Mesodermal cell (in vitro differentiated cells): ENCODE data around the gene YIPF3.

Source experiments
- H3K27ac ChIP-seq: 2 replicates; pipeline ENCODE4 v1.7.0; 2013; ENCODE audit warnings: mild to moderate bottlenecking, low read depth, low read length, moderate library complexity; ENCODE audit not compliant: severe bottlenecking
- H3K36me3 ChIP-seq: 2 replicates; pipeline ENCODE4 v1.7.1; 2013; ENCODE audit warnings: mild to moderate bottlenecking, low read length, moderate library complexity; ENCODE audit not compliant: control insufficient read depth, insufficient read depth
- H3K4me1 ChIP-seq: one replicate; pipeline ENCODE4 v1.7.1; 2013; ENCODE audit warnings: mild to moderate bottlenecking, low read length; ENCODE audit not compliant: insufficient read depth, control insufficient read depth, poor library complexity, severe bottlenecking
- H3K4me3 ChIP-seq: 2 replicates; pipeline ENCODE4 v1.7.0; 2013; ENCODE audit warnings: low read length, control low read depth, mild to moderate bottlenecking; ENCODE audit not compliant: insufficient read depth, poor library complexity, severe bottlenecking; ENCODE audit errors: extremely low read depth
- H3K9me3 ChIP-seq: 2 replicates; pipeline ENCODE4 v1.7.1; 2013; ENCODE audit warnings: mild to moderate bottlenecking, low read length, moderate library complexity; ENCODE audit not compliant: control insufficient read depth
- WGBS, 2 experiments: methylation state at CpG; one replicate each; pipeline ENCODE4 v1.1.5; 2013; ENCODE audit warnings: missing lambda C conversion rate in 2 of 2; ENCODE audit not compliant: insufficient coverage in 2 of 2; 5-methylcytosine and 5-hydroxymethylcytosine counted together

YIPF3 gene

DNA sequence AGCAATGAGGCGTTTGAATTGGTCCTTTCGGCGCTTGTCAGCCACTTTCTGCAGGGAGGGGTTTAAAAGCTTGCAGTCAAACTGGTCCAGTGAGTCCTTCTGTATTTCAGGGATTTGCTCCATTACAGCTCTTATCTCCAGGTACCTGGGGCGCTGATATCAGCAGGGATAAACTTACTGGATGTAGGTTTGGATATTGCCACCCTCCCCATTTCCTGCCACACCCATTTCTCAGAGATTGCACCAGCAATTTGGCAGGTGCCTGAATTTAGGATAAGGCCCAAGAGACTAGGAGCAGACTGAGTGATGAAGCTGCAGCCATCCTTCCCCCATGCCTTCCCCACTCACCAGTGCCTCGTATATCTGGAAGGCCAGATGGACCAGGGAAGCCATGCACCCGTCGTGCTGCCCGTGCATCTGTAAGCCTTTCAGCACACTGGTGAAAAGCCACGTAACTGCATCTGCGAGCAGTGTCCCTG, 7.8 kb upstream of the YIPF3 start:
- Histone ChIP-seq H3K9me3 (no peaks in the 10 kb centered on the region), H3K36me3 (peaks cover 98% of the 10 kb centered on the region)

DNA sequence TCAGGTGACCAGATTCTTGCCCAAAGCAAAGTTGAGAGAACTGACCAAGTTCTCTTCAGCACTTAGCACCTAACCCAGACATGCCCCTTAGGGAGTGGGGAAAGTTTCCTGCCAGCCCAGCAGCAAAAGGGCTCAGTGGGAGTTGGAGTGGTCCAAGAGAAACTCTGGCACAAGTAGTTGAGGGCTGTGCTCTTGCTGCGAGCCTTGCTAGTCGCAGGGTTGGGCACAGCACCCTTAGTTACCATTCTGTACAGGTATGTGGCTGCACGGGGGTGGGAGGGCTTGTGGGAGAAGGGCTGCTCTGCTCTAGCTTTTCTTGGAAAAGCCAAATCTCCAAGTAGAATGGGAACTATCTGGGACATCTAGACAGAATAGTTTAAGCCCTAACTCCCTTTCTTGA, 6.6 kb upstream of the YIPF3 start:
- 90 to 100% methylated on average over 1 to 2 of the region's 3 CpGs for WGBS, 2 experiments
- H3K27ac ChIP-seq: no peak overlapping the region
- H3K4me3 ChIP-seq: no peak overlapping the region
- H3K4me1 ChIP-seq: peaks cover 3% of the 10 kb centered on the region
- no peaks in the 10 kb centered on the region for H3K9me3 ChIP-seq
- peaks cover 95% of the 10 kb centered on the region for H3K36me3 ChIP-seq

More for the DNA sequence above, 7.8 kb upstream of the YIPF3 start:
- H3K4me1 ChIP-seq: no peaks in the 10 kb centered on the region
- H3K27ac ChIP-seq: no peak overlapping the region
- WGBS, 2 experiments: 98 to 99% methylated on average over 9 of the region's 10 CpGs
- no peak overlapping the region for H3K4me3 ChIP-seq

DNA sequence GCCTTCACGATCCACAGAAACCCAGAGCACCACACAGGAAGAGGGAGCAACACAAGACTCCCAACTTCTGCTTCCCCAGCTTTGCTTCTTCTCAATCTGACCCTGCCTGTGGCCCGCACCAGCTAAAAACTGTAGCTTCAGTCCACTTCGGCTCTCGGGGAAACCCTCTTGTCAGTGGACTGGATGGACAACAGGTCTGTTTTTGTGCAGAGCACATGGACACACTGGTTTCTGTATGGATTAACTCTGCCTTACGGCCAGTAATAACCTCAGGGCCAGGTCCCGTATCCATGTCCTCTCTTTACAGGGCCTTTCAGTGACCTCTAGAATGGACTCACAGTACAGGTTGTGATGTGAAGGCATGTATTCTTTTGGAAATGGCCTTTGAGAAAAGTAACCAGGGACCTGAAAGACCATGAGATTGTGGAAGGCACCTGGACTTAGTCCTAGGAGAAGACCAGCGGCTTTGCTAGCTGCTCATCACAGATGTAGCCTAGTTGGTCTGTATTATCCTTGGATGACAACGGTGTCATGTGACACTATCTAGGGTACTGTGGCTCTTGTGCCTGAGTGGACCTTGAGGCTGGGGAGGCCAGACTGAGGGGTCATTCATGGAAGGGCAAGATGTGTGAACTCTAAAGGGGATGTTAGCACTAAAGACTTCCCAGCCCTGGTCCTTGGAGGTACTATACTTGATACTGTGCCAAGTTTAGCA, 6.0 kb upstream of the YIPF3 start:
- no peak overlapping the region for H3K27ac ChIP-seq
- 94 to 98% methylated on average over 7 to 8 of the region's 8 CpGs for WGBS, 2 experiments
- H3K36me3 ChIP-seq: peaks cover 89% of the 10 kb centered on the region
- H3K9me3 ChIP-seq: no peaks in the 10 kb centered on the region
- peaks cover 7% of the 10 kb centered on the region for H3K4me1 ChIP-seq
- H3K4me3 ChIP-seq: no peak overlapping the region

DNA sequence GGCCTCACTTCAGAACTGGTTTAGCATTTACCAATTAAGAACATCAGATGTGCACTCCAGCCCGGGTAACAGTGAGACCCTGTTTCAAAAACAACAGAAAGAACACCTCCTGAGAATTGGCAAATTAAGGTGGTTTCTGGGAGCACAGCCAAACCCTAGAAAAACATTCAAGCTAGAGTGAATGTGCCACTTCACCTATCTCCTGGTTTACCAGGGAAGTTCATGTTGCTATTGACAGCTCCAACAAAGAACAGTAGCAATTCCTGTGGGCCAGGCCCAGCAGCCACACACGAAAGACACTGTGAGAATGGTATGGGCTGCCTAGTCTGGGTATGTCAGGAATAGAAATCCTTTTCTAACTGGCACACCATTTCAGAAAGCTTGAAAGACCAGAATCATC, 5.1 kb upstream of the YIPF3 start:
- Histone ChIP-seq H3K4me3 (no peak overlapping the region), H3K9me3 (no peaks in the 10 kb centered on the region), H3K4me1 (peaks cover 7% of the 10 kb centered on the region), H3K36me3 (peaks cover 81% of the 10 kb centered on the region), H3K27ac (peak overlapping the region; percentile 29)
- 100% methylated on average over 1 to 2 of the region's 2 CpGs for WGBS, 2 experiments

DNA sequence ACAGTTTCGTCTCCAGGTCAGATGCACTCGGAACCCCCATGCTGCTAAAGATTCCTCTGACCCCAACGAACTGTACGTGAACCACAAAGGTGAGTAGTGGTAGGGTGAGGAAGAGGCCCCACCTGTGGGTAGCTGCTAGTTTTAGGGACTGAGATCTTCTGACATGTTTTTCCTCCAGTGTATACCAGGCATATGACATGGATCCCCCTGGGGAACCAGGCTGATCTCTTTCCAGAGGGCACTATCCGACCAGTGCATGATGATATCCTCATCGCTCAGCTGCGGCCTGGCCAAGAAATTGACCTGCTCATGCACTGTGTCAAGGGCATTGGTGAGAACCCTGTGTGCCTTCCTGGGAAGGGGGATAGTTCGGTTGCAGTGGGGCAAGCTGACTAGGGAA, 3.4 kb upstream of the YIPF3 start:
- Histone ChIP-seq H3K27ac (no peak overlapping the region), H3K9me3 (no peaks in the 10 kb centered on the region), H3K4me1 (peaks cover 13% of the 10 kb centered on the region), H3K36me3 (peaks cover 73% of the 10 kb centered on the region), H3K4me3 (no peak overlapping the region)
- 97 to 100% methylated on average over 6 to 8 of the region's 8 CpGs for WGBS, 2 experiments

DNA sequence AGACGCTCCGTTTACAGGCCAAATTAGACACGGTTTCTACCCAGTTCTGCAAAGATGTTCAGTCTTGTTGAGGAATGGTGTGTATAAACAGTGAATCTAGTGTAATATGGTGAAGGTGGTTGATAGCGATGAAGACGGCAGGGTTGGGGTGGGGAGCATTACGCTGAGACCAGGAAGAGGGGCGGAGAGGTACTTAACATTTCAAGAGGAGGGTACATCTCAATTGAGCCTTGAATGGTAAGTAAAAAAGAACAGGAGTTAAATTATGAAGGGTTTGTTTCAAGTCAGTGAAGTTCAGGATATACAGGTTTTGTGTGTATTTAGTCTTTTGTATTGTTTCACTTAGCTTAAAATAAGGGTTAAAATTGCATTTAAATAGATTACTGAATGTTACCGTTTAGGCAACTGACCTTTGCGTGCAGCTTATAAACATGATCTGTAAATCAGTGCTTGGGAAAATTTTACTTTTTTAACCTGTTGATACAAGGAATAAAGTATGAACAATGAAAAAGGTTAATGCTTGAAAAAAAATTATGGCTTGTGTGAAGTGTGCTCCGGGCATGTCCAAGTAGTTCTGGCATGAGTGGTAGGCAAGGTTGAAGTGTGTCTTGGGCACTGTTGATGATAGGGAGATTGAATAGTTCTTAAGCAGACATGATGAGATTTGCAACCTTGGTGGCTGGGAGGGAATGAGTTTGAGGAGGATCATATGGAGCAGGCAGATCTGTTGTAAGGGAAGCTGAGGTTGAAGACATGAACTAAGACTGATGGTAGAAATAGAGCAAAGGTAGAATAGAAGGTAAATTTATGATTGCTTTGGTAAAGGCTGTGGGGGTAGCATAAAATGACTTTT, 1.0 kb upstream of the YIPF3 start:
- Histone ChIP-seq H3K9me3 (no peaks in the 10 kb centered on the region), H3K27ac (peak overlapping the region; percentile 33), H3K4me3 (peak overlapping the region; percentile 99), H3K36me3 (peaks cover 74% of the 10 kb centered on the region), H3K4me1 (peaks cover 13% of the 10 kb centered on the region)
- 8 to 11% methylated on average over 10 of the region's 10 CpGs for WGBS, 2 experiments

DNA sequence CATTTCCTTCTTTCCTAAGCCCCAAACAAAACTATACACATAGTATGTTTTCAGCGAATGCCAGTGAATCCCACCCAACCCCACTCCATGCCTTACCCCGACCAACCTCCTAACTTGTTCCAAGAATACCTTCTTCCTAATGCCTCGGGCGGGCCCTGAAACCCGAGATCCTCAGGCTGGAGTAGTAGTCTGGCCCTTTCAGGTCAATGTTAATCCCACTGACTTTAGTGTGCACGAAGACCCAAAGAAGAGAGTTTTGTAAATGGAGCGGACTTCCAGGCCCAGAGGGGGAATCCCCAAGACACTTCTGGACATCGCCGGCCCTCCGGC, 394 bp downstream of the YIPF3 start:
- Histone ChIP-seq H3K36me3 (peaks cover 74% of the 10 kb centered on the region), H3K9me3 (no peaks in the 10 kb centered on the region), H3K4me1 (peaks cover 13% of the 10 kb centered on the region), H3K27ac (peak overlapping the region; percentile 87), H3K4me3 (peak overlapping the region; percentile 99)
- 4 to 5% methylated on average over 10 of the region's 10 CpGs for WGBS, 2 experiments

DNA sequence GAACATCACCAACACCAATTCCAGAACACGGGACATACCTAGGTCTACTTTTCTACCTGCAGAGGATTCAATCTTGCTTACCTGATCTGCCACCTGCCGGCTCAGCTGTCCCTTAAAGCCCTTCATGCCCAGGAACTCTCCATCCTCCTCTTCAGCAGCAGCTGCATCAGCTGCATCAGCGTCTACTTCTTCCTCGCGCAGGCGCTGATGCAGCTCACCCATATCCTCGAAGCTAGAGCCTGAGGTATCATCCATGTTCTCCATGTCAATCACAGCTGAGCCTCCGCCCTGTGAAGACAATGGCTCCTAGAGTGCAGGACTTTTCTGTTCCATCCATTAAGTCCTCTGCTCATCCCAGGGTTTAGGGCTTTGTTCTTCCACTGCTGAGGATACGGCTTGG, 918 bp downstream of the YIPF3 start:
- Histone ChIP-seq H3K36me3 (peaks cover 71% of the 10 kb centered on the region), H3K27ac (no peak overlapping the region), H3K4me3 (peak overlapping the region; percentile 99), H3K4me1 (peaks cover 13% of the 10 kb centered on the region), H3K9me3 (no peaks in the 10 kb centered on the region)
- 87 to 93% methylated on average over 9 of the region's 9 CpGs for WGBS, 2 experiments

DNA sequence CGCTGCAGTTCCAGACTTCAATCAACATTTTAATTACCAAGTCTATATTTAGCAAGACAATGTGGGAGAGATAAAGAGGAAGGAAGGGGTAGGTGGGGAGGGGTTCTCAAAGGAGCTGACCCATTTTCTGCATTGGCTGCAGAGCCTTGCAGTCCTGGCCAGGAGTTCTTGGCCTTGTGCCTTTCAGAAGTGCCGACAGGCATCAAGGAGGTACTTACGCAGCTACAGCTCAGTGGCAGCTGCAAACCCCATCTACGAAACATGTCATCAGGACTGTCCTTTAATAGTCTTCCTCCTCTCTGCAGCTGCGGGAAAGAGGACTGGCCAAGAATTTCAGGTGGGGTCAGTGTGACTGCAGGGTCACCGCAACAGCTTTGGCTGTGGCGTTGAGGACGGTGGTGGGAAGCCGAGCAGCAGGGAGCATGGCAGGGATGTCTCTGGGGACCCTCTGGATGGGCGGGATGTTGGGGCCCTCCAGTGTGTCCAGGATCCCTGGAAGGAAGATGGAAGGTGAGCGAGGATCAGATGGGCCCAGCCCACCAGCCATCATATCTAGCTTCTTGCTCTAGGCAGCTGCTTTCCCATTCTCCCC, 4.8 kb downstream of the YIPF3 start:
- WGBS, 2 experiments: 94 to 99% methylated on average over 9 of the region's 11 CpGs
- peaks cover 51% of the 10 kb centered on the region for H3K36me3 ChIP-seq

DNA sequence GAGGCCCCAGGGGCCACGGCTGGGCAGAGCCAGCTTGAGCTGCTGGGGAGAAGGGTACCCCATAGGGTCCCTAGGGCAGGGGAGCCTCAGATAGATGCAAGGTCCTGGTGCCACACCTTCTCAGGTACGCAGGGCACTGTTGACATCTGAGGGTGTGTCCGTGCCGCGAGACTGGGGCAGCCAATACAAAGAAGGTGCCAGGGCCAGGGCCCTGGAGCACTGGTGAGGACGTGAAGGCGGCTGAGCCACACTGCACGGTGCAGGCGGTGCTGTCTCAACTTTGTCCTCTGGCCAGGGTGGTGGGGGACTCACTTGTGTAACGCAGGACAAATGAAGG, 5.9 kb downstream of the YIPF3 start:
- Histone ChIP-seq H3K27ac (no peak overlapping the region), H3K4me1 (peaks cover 6% of the 10 kb centered on the region), H3K4me3 (no peak overlapping the region), H3K36me3 (peaks cover 53% of the 10 kb centered on the region), H3K9me3 (no peaks in the 10 kb centered on the region)
- 94 to 99% methylated on average over 7 to 9 of the region's 10 CpGs for WGBS, 2 experiments

More for the DNA sequence above, 4.8 kb downstream of the YIPF3 start:
- H3K27ac ChIP-seq: no peak overlapping the region
- H3K4me3 ChIP-seq: no peak overlapping the region
- no peaks in the 10 kb centered on the region for H3K9me3 ChIP-seq
- peaks cover 7% of the 10 kb centered on the region for H3K4me1 ChIP-seq
